Measurements from ENCODE around the gene DVL1. TPM values are rescaled to one million over a fixed set of nuclear protein-coding genes. Genes with fewer than 3 reads are reported as not detected.

The DVL1 gene
- total and polyA plus RNA-seq, 2 of the 13 experiments (the other 11 are each of a cell fraction or from before 2014, with no cell fraction given): 30.8 to 60.4 TPM

DNA sequence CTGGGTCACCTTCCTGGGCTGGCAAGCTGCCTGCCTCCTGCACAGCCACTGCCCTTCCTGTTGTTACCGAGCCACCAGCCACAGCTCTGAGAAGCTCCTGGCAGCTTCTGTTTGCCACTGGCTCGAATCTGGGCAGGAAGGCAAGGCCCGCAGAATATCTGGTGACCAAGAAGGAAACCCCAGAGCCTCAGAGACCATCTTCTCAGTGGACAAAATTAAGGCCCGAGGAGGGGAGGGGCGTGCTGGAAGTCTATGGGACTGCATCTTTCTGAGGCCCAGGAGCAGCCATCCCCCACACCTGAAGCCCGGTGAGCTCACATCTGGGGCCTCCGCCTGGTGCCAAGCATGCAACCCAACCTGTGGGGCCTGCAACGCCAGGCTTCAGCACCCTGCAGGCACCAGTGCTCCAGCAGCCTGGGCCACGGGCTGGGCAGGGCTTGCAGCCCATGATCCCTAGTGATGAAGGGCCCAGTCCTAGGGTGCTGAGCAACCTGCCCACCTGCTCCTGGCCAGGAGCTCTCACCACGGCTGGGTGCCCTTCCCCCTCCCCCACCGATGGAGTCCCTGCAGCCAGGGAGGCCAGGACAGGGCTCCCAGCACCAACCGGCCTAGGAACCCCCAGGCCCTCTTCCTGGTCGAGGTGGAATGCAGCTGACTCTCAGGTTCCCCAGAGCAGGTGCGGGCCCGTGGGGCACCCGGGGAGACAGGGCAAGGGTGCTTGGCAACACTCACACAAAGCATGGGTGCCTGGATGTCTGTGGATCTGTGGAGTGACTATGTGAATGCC lies 23.7 kb downstream of the DVL1 start (continued):
- TF ChIP-seq, protein P1, sequence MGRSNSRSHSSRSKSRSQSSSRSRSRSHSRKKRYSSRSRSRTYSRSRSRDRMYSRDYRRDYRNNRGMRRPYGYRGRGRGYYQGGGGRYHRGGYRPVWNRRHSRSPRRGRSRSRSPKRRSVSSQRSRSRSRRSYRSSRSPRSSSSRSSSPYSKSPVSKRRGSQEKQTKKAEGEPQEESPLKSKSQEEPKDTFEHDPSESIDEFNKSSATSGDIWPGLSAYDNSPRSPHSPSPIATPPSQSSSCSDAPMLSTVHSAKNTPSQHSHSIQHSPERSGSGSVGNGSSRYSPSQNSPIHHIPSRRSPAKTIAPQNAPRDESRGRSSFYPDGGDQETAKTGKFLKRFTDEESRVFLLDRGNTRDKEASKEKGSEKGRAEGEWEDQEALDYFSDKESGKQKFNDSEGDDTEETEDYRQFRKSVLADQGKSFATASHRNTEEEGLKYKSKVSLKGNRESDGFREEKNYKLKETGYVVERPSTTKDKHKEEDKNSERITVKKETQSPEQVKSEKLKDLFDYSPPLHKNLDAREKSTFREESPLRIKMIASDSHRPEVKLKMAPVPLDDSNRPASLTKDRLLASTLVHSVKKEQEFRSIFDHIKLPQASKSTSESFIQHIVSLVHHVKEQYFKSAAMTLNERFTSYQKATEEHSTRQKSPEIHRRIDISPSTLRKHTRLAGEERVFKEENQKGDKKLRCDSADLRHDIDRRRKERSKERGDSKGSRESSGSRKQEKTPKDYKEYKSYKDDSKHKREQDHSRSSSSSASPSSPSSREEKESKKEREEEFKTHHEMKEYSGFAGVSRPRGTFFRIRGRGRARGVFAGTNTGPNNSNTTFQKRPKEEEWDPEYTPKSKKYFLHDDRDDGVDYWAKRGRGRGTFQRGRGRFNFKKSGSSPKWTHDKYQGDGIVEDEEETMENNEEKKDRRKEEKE (IDR thresholded peaks at IDR 0.05): no peak
- TF ChIP-seq RFX5 (IDR thresholded peaks at IDR 0.05; ENCODE audit: low read depth, low read length): no peak
- no peak for TF ChIP-seq DMTF1 (CRISPR knock-in tag; IDR thresholded peaks at IDR 0.05)
- TF ChIP-seq THRA (CRISPR knock-in tag; IDR thresholded peaks at IDR 0.05; ENCODE audit: borderline replicate concordance): no peak
- no peak for TF ChIP-seq AGO1 (IDR thresholded peaks at IDR 0.05; ENCODE audit: low read depth, low read length, poor library complexity, severe bottlenecking)
- 0 out of 2 replicates have a peak, but pooled peaks have one; percentile 0 for TF ChIP-seq ATF7-NPFF (CRISPR knock-in tag; IDR thresholded peaks at IDR 0.05; ENCODE audit: low read depth)
- 0 out of 2 replicates have a peak, but pooled peaks have one; percentile 30 for TF ChIP-seq ZNF761 (CRISPR knock-in tag; conservative IDR thresholded peaks at IDR 0.05)
- no peak for TF ChIP-seq ATF1 (CRISPR knock-in tag; IDR thresholded peaks at IDR 0.05)
- no peak for TF ChIP-seq PAX8 (CRISPR knock-in tag; IDR thresholded peaks at IDR 0.05; ENCODE audit: borderline replicate concordance)
- peak; percentile 0 for TF ChIP-seq TBX2 (CRISPR knock-in tag; IDR thresholded peaks at IDR 0.05; ENCODE audit: borderline replicate concordance)
- TF ChIP-seq, protein P2, sequence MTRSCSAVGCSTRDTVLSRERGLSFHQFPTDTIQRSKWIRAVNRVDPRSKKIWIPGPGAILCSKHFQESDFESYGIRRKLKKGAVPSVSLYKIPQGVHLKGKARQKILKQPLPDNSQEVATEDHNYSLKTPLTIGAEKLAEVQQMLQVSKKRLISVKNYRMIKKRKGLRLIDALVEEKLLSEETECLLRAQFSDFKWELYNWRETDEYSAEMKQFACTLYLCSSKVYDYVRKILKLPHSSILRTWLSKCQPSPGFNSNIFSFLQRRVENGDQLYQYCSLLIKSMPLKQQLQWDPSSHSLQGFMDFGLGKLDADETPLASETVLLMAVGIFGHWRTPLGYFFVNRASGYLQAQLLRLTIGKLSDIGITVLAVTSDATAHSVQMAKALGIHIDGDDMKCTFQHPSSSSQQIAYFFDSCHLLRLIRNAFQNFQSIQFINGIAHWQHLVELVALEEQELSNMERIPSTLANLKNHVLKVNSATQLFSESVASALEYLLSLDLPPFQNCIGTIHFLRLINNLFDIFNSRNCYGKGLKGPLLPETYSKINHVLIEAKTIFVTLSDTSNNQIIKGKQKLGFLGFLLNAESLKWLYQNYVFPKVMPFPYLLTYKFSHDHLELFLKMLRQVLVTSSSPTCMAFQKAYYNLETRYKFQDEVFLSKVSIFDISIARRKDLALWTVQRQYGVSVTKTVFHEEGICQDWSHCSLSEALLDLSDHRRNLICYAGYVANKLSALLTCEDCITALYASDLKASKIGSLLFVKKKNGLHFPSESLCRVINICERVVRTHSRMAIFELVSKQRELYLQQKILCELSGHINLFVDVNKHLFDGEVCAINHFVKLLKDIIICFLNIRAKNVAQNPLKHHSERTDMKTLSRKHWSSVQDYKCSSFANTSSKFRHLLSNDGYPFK (CRISPR knock-in tag; IDR thresholded peaks at IDR 0.05; ENCODE audit: borderline replicate concordance): peak; percentile 31; the same call in 1 of the 2 replicates
- TF ChIP-seq TRAFD1 (CRISPR knock-in tag; IDR thresholded peaks at IDR 0.05; ENCODE audit: borderline replicate concordance): no peak
- no peak for TF ChIP-seq GFI1 (CRISPR knock-in tag; IDR thresholded peaks at IDR 0.05; ENCODE audit: borderline replicate concordance)
- no peak for TF ChIP-seq PAWR (CRISPR knock-in tag; IDR thresholded peaks at IDR 0.05; ENCODE audit: borderline replicate concordance)
- no peak for TF ChIP-seq ZNF580 (CRISPR knock-in tag; IDR thresholded peaks at IDR 0.05; ENCODE audit: borderline replicate concordance, low read depth)
- 0 out of 2 replicates have a peak, but pooled peaks have one; percentile 4 for TF ChIP-seq NCOA1 (CRISPR knock-in tag; IDR thresholded peaks at IDR 0.05)

Data from HepG2 (cell line).